Measurements from ENCODE around the gene ARHGAP21. TPM values are rescaled to one million over a fixed set of nuclear protein-coding genes. Genes with fewer than 3 reads are reported as not detected.

The ARHGAP21 gene
- total RNA-seq, 1 experiment from 2014 or later: 52.6 TPM

DNA sequence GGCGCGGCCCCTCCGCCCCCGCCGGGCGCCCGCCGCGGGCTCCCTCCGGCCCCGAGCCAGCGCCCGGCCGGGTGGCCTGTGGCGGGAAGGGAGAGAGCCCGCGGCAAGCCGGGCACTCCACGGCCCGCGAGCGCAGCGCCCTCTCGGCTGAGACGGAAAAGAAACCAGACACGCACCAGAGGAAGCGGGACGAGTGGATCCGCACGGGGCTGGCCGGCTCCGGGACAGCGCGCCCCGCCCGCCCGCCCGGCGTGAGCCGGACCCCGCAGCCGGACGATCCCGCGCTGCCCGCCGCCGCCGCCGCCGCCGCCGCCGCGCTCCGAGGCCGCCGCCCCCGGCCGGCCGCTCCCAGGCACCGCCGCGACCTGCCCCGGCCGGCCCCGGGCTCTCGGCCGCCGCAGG is 300 bp downstream of the ARHGAP21 start:
- no TSS peak for BruUV-seq (replicated peaks)
- peak overlapping the region; percentile 94 for H3K4me3 ChIP-seq (ENCODE audit: low read length)
- no peaks in the 10 kb centered on the region for H3F3A ChIP-seq (ENCODE audit: low read length, unreplicated experiment)
- H3K9me3 ChIP-seq (ENCODE audit: low read length): no peaks in the 10 kb centered on the region
- CTCF ChIA-PET: interaction anchor here (1.4 kb wide), 1 partner anchor 105 kb away, joined by 5 read pairs; no protein-coding TSS in a partner anchor
- H3K27ac ChIP-seq (ENCODE audit: low read length): no peak overlapping the region
- DNase-seq (no peak), ATAC-seq (peak; percentile 18; the same call in 1 of the 2 replicates)
- H3K9me2 ChIP-seq (replicated peaks; ENCODE audit: low read length): no peaks in the 10 kb centered on the region
- H3K4me1 ChIP-seq (ENCODE audit: insufficient read depth, low read length): peaks cover 14% of the 10 kb centered on the region
- H3K79me2 ChIP-seq (ENCODE audit: low read length): peaks cover 47% of the 10 kb centered on the region
- peaks cover 23% of the 10 kb centered on the region for H4K20me1 ChIP-seq (ENCODE audit: low read length)
- no peaks in the 10 kb centered on the region for H3K27me3 ChIP-seq (ENCODE audit: low read length)
- no peak overlapping the region for H2AFZ ChIP-seq (ENCODE audit: low read length)
- intact Hi-C loops (cut with micrococcal nuclease): loop anchor here (5.0 kb wide), 3 partner anchors 144 to 239 kb away; no protein-coding TSS in a partner anchor
- peak overlapping the region; percentile 93; the same call in 1 of the 2 replicates for H3K9ac ChIP-seq (ENCODE audit: low read length)
- no peak overlapping the region for H3K4me2 ChIP-seq (ENCODE audit: low read length)
- TF ChIP-seq EZH2 (IDR thresholded peaks at IDR 0.05; ENCODE audit: low read length, unreplicated experiment) (no peak), EZH2phosphoT487 (IDR thresholded peaks at IDR 0.05; ENCODE audit: borderline replicate concordance, low read length) (no peak)
- TF ChIP-seq, protein P1, sequence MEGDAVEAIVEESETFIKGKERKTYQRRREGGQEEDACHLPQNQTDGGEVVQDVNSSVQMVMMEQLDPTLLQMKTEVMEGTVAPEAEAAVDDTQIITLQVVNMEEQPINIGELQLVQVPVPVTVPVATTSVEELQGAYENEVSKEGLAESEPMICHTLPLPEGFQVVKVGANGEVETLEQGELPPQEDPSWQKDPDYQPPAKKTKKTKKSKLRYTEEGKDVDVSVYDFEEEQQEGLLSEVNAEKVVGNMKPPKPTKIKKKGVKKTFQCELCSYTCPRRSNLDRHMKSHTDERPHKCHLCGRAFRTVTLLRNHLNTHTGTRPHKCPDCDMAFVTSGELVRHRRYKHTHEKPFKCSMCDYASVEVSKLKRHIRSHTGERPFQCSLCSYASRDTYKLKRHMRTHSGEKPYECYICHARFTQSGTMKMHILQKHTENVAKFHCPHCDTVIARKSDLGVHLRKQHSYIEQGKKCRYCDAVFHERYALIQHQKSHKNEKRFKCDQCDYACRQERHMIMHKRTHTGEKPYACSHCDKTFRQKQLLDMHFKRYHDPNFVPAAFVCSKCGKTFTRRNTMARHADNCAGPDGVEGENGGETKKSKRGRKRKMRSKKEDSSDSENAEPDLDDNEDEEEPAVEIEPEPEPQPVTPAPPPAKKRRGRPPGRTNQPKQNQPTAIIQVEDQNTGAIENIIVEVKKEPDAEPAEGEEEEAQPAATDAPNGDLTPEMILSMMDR (conservative IDR thresholded peaks at IDR 0.05; ENCODE audit: low read depth, low read length): no peak
- H3K36me3 ChIP-seq (ENCODE audit: low read depth, low read length): 0 out of 2 replicates have a peak, but pooled peaks cover 6% of the 10 kb centered on the region
- POLR2A ChIA-PET (ENCODE audit: unreplicated experiment): no interaction called here

DNA sequence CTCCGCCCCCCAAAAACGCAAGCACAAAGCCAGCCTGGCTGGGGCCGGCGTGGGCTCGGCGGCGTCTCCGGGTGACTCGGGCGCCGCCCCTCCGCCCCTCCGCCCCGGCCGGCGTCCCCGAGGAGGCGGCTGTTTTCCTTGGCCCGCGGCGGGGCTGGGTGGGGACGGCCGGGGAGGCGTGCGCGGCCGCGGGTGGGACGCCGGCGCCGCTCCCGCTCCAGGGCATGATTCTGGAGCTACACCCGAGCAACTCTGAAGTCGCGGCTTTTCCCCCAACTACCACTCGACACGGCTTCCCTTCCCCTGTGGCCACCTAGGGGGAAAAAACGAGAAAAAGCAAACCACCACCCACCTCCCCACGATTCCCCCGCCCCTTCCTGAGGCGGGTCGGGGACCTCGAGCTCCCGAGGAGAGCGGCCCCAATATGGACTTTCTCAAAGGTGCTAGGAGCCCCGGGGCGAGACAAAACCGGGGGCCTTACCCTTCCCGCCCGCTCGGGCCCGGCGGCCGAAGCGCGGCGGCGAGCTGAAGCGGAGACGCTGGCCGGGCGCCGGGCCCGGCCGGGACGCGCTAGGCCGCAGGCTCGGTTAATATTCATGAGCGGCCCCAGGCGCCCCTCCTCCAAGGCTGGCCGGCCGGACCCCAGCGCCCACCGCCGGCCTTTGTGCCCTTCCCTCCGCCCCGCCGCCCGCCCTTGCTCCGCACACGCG is 856 bp downstream of the ARHGAP21 start:
- H3K27ac ChIP-seq (ENCODE audit: low read length): peak overlapping the region; percentile 70
- peaks cover 23% of the 10 kb centered on the region for H4K20me1 ChIP-seq (ENCODE audit: low read length)
- H3K4me3 ChIP-seq (ENCODE audit: low read length): peak overlapping the region; percentile 88
- DNase-seq (peak; percentile 38), ATAC-seq (peak; percentile 1)
- TF ChIP-seq EZH2phosphoT487 (IDR thresholded peaks at IDR 0.05; ENCODE audit: borderline replicate concordance, low read length) (no peak), EZH2 (IDR thresholded peaks at IDR 0.05; ENCODE audit: low read length, unreplicated experiment) (no peak)
- TF ChIP-seq, protein P1 (conservative IDR thresholded peaks at IDR 0.05; ENCODE audit: low read depth, low read length): no peak
- H3K36me3 ChIP-seq (ENCODE audit: low read depth, low read length): 0 out of 2 replicates have a peak, but pooled peaks cover 6% of the 10 kb centered on the region
- peaks cover 20% of the 10 kb centered on the region for H3K4me1 ChIP-seq (ENCODE audit: insufficient read depth, low read length)
- no peaks in the 10 kb centered on the region for H3F3A ChIP-seq (ENCODE audit: low read length, unreplicated experiment)
- no peaks in the 10 kb centered on the region for H3K27me3 ChIP-seq (ENCODE audit: low read length)
- no TSS peak for BruUV-seq (replicated peaks)
- H2AFZ ChIP-seq (ENCODE audit: low read length): peak overlapping the region; percentile 63; the same call in 1 of the 2 replicates
- intact Hi-C loops (cut with micrococcal nuclease): loop anchor here (5.0 kb wide), 3 partner anchors 144 to 239 kb away; no protein-coding TSS in a partner anchor
- CTCF ChIA-PET: interaction anchor here (1.4 kb wide), 1 partner anchor 105 kb away, joined by 5 read pairs; no protein-coding TSS in a partner anchor
- POLR2A ChIA-PET (ENCODE audit: unreplicated experiment): interaction anchor here (0.7 kb wide), 2 partner anchors 73 to 89 kb away, joined by 3 to 7 read pairs; no protein-coding TSS in a partner anchor
- peak overlapping the region; percentile 97 for H3K4me2 ChIP-seq (ENCODE audit: low read length)
- peaks cover 52% of the 10 kb centered on the region for H3K79me2 ChIP-seq (ENCODE audit: low read length)
- no peaks in the 10 kb centered on the region for H3K9me2 ChIP-seq (replicated peaks; ENCODE audit: low read length)
- H3K9ac ChIP-seq (ENCODE audit: low read length): peak overlapping the region; percentile 93
- H3K9me3 ChIP-seq (ENCODE audit: low read length): no peaks in the 10 kb centered on the region
